HepG2 (cell line): ENCODE measurements around the gene ZFP69B. TPM values are rescaled to one million over a fixed set of nuclear protein-coding genes. Genes with fewer than 3 reads are reported as not detected.

Experiments used
- ATF1 ChIP-seq: IDR thresholded peaks from 2 replicates; pipeline ENCODE4 v1.6.1; 2016; ENCODE audit warnings: mild to moderate bottlenecking, control low read depth
- ELF3 ChIP-seq: IDR thresholded peaks from 2 replicates; pipeline ENCODE4 v1.6.1; 2016; ENCODE audit warnings: missing genetic modification reagents, missing compliant biosample characterization
- HNRNPUL1 ChIP-seq: fragments of 200-400 bp; formaldehyde crosslinking; IDR thresholded peaks from 2 replicates; pipeline ENCODE4 v1.6.1; 2017; ENCODE audit warnings: low read depth, mild to moderate bottlenecking, low read length, moderate library complexity
- JARID2 ChIP-seq: sonication (generic); formaldehyde crosslinking; IDR thresholded peaks from 2 replicates; pipeline ENCODE4 v1.8.1; 2023; ENCODE audit warnings: missing genetic modification reagents, inconsistent platforms; ENCODE audit not compliant: insufficient replicate concordance
- KAT2B ChIP-seq: fragments of 150-350 bp; IDR thresholded peaks from 2 replicates; pipeline ENCODE4 v1.6.1; 2014; ENCODE audit warnings: low read depth, low read length, borderline replicate concordance
- KAT8 ChIP-seq: IDR thresholded peaks from 2 replicates; pipeline ENCODE4 v1.6.1; 2016; ENCODE audit warnings: missing genetic modification reagents, missing compliant biosample characterization
- MED8 ChIP-seq: sonication (generic); formaldehyde crosslinking; IDR thresholded peaks from 2 replicates; pipeline ENCODE4 v1.8.1; 2023; ENCODE audit warnings: mild to moderate bottlenecking, missing genetic modification reagents; ENCODE audit not compliant: insufficient replicate concordance
- MYC ChIP-seq: sonication (generic); formaldehyde crosslinking; IDR thresholded peaks from 2 replicates; pipeline ENCODE4 v1.9.0; 2021; ENCODE audit warnings: missing genetic modification reagents, borderline replicate concordance
- NR2F2 ChIP-seq: IDR thresholded peaks from 2 replicates; pipeline ENCODE4 v1.6.1; 2012; ENCODE audit warnings: low read depth, inconsistent platforms, borderline replicate concordance
- SMARCE1 ChIP-seq: fragments of 450-650 bp; IDR thresholded peaks from 2 replicates; pipeline ENCODE4 v1.6.1; 2017; ENCODE audit warnings: borderline replicate concordance
- SPEN ChIP-seq: sonication (generic); formaldehyde crosslinking; IDR thresholded peaks from 2 replicates; pipeline ENCODE4 v1.5.1; 2020; ENCODE audit warnings: low read depth, mild to moderate bottlenecking, missing genetic modification reagents
- SUZ12 ChIP-seq: fragments of 150-350 bp; IDR thresholded peaks from 2 replicates; pipeline ENCODE4 v1.6.1; 2014; ENCODE audit warnings: low read depth, low read length
- ZNF124 ChIP-seq: sonication (generic); formaldehyde crosslinking; IDR thresholded peaks from 2 replicates; pipeline ENCODE4 v1.4.0; 2020; ENCODE audit warnings: missing genetic modification reagents
- ZNF232 ChIP-seq: sonication (generic); formaldehyde crosslinking; IDR thresholded peaks from 2 replicates; pipeline ENCODE4 v1.4.0; 2020; ENCODE audit warnings: missing genetic modification reagents, borderline replicate concordance
- ZNF337 ChIP-seq: sonication (generic); formaldehyde crosslinking; IDR thresholded peaks from 2 replicates; pipeline ENCODE4 v1.5.1; 2020; ENCODE audit warnings: missing genetic modification reagents, low read depth, mild to moderate bottlenecking, borderline replicate concordance
- ZNF549 ChIP-seq: sonication (generic); formaldehyde crosslinking; IDR thresholded peaks from 2 replicates; pipeline ENCODE4 v1.5.0; 2020; ENCODE audit warnings: missing genetic modification reagents
- ZNF564 ChIP-seq: sonication (generic); formaldehyde crosslinking; IDR thresholded peaks from 2 replicates; pipeline ENCODE4 v1.8.1; 2023; ENCODE audit warnings: mild to moderate bottlenecking, missing genetic modification reagents
- ZNF614 ChIP-seq: IDR thresholded peaks from 2 replicates; pipeline ENCODE4 v1.6.1; 2018; ENCODE audit warnings: missing biosample characterization, missing genetic modification reagents, inconsistent platforms, borderline replicate concordance
- ZNF776 ChIP-seq: sonication (generic); formaldehyde crosslinking; IDR thresholded peaks from 2 replicates; pipeline ENCODE4 v1.4.0; 2020; ENCODE audit warnings: mild to moderate bottlenecking, missing genetic modification reagents
- polyA plus RNA-seq, 8 experiments: library from polyadenylated mRNA; depleted of rRNA in 3 of 8; stranded (reverse) in 7 of 8; unstranded in 1 of 8; fragments of >200 nt; fragmentation: Illumina TruSeq in 4 of 8; extraction: Trizol in 4 of 8; gene quantifications; 2 replicates each; pipeline versions ENCODE4 v1.2.1 to v1.2.3, GENCODE V29; 2011 to 2016; ENCODE audit warnings: low read depth in 4 of 8, missing spikeins in 1 of 8, mixed read lengths in 1 of 8; ENCODE audit not compliant: insufficient read depth in 1 of 8
- total RNA-seq, 5 experiments: library from RNA; depleted of rRNA; stranded (reverse); fragments of >200 nt; fragmentation: Illumina TruSeq; extraction: Trizol; gene quantifications; 2 replicates each; pipeline ENCODE4 v1.2.3, GENCODE V29; 2016; ENCODE audit warnings: low read depth in 1 of 5
- TF ChIP-seq, protein P1 (sequence below): sonication (generic); formaldehyde crosslinking; IDR thresholded peaks from 2 replicates; pipeline ENCODE4 v1.4.0; 2020; ENCODE audit warnings: missing genetic modification reagents
- TF ChIP-seq, protein P2 (sequence below): sonication (generic); formaldehyde crosslinking; IDR thresholded peaks from 2 replicates; pipeline ENCODE4 v1.8.0; 2022; ENCODE audit warnings: mild to moderate bottlenecking, missing genetic modification reagents
- TF ChIP-seq, protein P3 (sequence below): sonication (generic); formaldehyde crosslinking; IDR thresholded peaks from 2 replicates; pipeline ENCODE4 v1.4.0; 2020; ENCODE audit warnings: mild to moderate bottlenecking, missing genetic modification reagents

ZFP69B gene
- total and polyA plus RNA-seq, 2 of the 13 experiments (the other 11 are each of a cell fraction or from before 2014, with no cell fraction given), result 4.6 to 7.7 TPM

DNA sequence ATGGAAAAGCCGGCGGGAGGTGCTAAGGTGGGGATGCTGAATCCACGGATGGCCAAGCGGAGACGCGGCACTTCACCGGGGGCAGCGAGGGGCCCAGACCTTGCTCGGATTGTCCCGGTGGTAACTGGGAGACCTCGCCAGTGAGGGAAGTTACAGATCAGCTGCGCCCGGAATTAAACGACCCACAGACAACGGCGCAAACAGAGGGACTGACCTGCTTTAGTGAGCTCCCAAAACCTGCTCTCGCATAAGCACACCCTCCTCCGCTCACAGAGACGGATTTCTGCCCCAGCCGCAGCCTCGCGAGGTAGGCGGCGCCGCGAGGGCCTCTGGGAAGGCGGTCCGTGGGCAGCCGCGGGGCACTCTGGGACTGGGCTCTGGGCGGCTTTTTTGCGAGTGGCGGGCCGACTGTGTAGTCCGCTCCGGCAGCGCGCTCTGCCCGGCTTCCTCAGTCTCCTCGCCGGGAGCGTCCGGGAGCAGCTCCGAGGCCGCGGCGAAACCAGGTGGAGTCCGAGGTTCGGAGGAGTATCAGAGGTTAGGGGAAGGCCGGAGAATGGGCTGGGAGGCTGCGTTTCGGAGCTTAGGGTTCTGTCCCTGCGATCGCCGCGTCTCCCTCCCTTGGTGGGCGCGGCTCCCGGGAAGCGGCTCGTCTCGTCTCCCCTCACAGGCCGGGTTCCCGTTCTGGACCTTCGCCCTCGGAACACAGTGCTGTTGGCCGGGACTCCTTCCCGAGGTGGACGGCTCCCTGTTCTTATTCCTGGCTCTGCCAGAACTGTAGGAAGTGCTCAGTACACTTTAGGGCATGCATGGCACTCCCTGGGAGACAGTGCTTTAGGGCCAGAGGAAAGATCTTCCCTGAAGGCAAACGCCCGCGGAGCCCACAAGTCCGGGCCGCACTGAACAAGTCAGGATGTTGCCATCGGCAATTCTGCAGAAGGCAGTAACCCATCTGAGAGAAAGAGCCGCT, 58.4 kb downstream of the ZFP69B start, which contains the start of gene EXO5 (continued):
- TF ChIP-seq, protein P1, sequence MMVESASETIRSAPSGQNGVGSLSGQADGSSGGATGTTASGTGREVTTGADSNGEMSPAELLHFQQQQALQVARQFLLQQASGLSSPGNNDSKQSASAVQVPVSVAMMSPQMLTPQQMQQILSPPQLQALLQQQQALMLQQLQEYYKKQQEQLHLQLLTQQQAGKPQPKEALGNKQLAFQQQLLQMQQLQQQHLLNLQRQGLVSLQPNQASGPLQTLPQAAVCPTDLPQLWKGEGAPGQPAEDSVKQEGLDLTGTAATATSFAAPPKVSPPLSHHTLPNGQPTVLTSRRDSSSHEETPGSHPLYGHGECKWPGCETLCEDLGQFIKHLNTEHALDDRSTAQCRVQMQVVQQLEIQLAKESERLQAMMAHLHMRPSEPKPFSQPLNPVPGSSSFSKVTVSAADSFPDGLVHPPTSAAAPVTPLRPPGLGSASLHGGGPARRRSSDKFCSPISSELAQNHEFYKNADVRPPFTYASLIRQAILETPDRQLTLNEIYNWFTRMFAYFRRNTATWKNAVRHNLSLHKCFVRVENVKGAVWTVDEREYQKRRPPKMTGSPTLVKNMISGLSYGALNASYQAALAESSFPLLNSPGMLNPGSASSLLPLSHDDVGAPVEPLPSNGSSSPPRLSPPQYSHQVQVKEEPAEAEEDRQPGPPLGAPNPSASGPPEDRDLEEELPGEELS, result peak; percentile 67
- TF ChIP-seq MED8 (CRISPR knock-in tag), result peak; percentile 95
- TF ChIP-seq ZNF549 (CRISPR knock-in tag), result 0 out of 2 replicates have a peak, but pooled peaks have one; percentile 42
- TF ChIP-seq JARID2 (CRISPR knock-in tag), result no peak
- peak; percentile 86 for TF ChIP-seq ZNF124
- no peak for TF ChIP-seq ZNF337
- TF ChIP-seq ZNF564 (CRISPR knock-in tag), result no peak; the same call in 1 of the 2 replicates
- peak; percentile 90 for TF ChIP-seq ZNF776 (CRISPR knock-in tag)
- TF ChIP-seq, protein P2, sequence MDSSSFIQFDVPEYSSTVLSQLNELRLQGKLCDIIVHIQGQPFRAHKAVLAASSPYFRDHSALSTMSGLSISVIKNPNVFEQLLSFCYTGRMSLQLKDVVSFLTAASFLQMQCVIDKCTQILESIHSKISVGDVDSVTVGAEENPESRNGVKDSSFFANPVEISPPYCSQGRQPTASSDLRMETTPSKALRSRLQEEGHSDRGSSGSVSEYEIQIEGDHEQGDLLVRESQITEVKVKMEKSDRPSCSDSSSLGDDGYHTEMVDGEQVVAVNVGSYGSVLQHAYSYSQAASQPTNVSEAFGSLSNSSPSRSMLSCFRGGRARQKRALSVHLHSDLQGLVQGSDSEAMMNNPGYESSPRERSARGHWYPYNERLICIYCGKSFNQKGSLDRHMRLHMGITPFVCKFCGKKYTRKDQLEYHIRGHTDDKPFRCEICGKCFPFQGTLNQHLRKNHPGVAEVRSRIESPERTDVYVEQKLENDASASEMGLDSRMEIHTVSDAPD (CRISPR knock-in tag), result no peak
- TF ChIP-seq ELF3 (CRISPR knock-in tag), result no peak
- no peak for TF ChIP-seq KAT2B
- peak; percentile 95; the same call in 1 of the 2 replicates for TF ChIP-seq SPEN (CRISPR knock-in tag)
- TF ChIP-seq ZNF232 (CRISPR knock-in tag), result peak; percentile 92
- TF ChIP-seq NR2F2, result no peak
- peak; percentile 48; the same call in 1 of the 2 replicates for TF ChIP-seq SUZ12
- TF ChIP-seq ATF1 (CRISPR knock-in tag), result no peak
- TF ChIP-seq ZNF614 (CRISPR knock-in tag), result 0 out of 2 replicates have a peak, but pooled peaks have one; percentile 31
- TF ChIP-seq SMARCE1, result no peak
- peak; percentile 89 for TF ChIP-seq KAT8 (CRISPR knock-in tag)
- TF ChIP-seq, protein P3, sequence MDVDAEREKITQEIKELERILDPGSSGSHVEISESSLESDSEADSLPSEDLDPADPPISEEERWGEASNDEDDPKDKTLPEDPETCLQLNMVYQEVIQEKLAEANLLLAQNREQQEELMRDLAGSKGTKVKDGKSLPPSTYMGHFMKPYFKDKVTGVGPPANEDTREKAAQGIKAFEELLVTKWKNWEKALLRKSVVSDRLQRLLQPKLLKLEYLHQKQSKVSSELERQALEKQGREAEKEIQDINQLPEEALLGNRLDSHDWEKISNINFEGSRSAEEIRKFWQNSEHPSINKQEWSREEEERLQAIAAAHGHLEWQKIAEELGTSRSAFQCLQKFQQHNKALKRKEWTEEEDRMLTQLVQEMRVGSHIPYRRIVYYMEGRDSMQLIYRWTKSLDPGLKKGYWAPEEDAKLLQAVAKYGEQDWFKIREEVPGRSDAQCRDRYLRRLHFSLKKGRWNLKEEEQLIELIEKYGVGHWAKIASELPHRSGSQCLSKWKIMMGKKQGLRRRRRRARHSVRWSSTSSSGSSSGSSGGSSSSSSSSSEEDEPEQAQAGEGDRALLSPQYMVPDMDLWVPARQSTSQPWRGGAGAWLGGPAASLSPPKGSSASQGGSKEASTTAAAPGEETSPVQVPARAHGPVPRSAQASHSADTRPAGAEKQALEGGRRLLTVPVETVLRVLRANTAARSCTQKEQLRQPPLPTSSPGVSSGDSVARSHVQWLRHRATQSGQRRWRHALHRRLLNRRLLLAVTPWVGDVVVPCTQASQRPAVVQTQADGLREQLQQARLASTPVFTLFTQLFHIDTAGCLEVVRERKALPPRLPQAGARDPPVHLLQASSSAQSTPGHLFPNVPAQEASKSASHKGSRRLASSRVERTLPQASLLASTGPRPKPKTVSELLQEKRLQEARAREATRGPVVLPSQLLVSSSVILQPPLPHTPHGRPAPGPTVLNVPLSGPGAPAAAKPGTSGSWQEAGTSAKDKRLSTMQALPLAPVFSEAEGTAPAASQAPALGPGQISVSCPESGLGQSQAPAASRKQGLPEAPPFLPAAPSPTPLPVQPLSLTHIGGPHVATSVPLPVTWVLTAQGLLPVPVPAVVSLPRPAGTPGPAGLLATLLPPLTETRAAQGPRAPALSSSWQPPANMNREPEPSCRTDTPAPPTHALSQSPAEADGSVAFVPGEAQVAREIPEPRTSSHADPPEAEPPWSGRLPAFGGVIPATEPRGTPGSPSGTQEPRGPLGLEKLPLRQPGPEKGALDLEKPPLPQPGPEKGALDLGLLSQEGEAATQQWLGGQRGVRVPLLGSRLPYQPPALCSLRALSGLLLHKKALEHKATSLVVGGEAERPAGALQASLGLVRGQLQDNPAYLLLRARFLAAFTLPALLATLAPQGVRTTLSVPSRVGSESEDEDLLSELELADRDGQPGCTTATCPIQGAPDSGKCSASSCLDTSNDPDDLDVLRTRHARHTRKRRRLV, result peak; percentile 95
- no peak for TF ChIP-seq HNRNPUL1
- TF ChIP-seq MYC (CRISPR knock-in tag), result peak; percentile 86
